Left lung (tissue), 10 donors: ENCODE results near the gene DNAJC15. TPM values are rescaled to one million over a fixed set of nuclear protein-coding genes. Genes with fewer than 3 reads are reported as not detected.

Source experiments
- ATAC-seq: fragments of 200-7000 bp; cut with Tn5 transposase; one replicate; pipeline ENCODE4 v1.9.1; 2020; ENCODE audit warnings: moderate library complexity
- DNase-seq, 4 donors: peaks; one replicate each; pipeline ENCODE4 v3.0.0-alpha.2; 2013 to 2020
- H3K27ac ChIP-seq, 2 donors: fragments of 200-600 bp; sonication (generic) in 1 of 2; one replicate each; pipeline versions ENCODE4 v1.5.0 to v1.8.0; 2020 to 2021
- H3K27me3 ChIP-seq, 2 donors: fragments of 200-600 bp; sonication (generic) in 1 of 2; one replicate each; pipeline versions ENCODE4 v1.5.0 to v1.8.0; 2020 to 2021
- H3K36me3 ChIP-seq, 2 donors: fragments of 200-600 bp; sonication (generic) in 1 of 2; one replicate each; pipeline versions ENCODE4 v1.5.0 to v1.8.0; 2020 to 2021
- H3K4me1 ChIP-seq, 2 donors: fragments of 200-600 bp; one replicate each; pipeline ENCODE4 v1.8.0; 2021
- H3K4me3 ChIP-seq, 2 donors: fragments of 200-600 bp; sonication (generic) in 1 of 2; one replicate each; pipeline versions ENCODE4 v1.5.0 to v1.8.0; 2020 to 2021; ENCODE audit warnings: mild to moderate bottlenecking in 1 of 2
- H3K9me3 ChIP-seq, 2 donors: fragments of 200-600 bp; sonication (generic) in 1 of 2; one replicate each; pipeline versions ENCODE4 v1.5.0 to v1.8.0; 2020 to 2021
- intact Hi-C, 2 donors: fragments of 100-400 bp; cut with DNase I; formaldehyde crosslinking; loops; one replicate each; pipeline versions ENCODE4 v1.11.2 to v1.14.2; 2022
- polyA plus RNA-seq, 6 donors: library from polyadenylated mRNA; unstranded; fragments of 120-200 nt; gene quantifications; one replicate each; pipeline ENCODE4 v1.2.1, GENCODE V29; 2013; ENCODE audit not compliant: insufficient read length in 6 of 6
- total RNA-seq, 2 donors: library from RNA; stranded (reverse); fragmentation: NEBNext Ultra II Directional; extraction: Animal tissue kit (Norgen Biotek cat#: 25700); gene quantifications; one replicate each; pipeline ENCODE4 v1.2.1, GENCODE V29; 2021
- TF ChIP-seq, protein P1 (sequence below), 2 donors: fragments of 200-600 bp; sonication (generic) in 1 of 2; IDR thresholded peaks; one replicate each; pipeline versions ENCODE4 v1.5.0 to v1.8.0; 2021; ENCODE audit warnings: antibody characterized with exemption in 2 of 2
- donor health status: DM: no; HTN: yes; CAD: no.
- donor health status: DM: no; HTN: no; CAD: no.

Gene DNAJC15
- total and polyA plus RNA-seq, 8 donors, result 12.8 to 28.5 (median 21.9) TPM

DNA sequence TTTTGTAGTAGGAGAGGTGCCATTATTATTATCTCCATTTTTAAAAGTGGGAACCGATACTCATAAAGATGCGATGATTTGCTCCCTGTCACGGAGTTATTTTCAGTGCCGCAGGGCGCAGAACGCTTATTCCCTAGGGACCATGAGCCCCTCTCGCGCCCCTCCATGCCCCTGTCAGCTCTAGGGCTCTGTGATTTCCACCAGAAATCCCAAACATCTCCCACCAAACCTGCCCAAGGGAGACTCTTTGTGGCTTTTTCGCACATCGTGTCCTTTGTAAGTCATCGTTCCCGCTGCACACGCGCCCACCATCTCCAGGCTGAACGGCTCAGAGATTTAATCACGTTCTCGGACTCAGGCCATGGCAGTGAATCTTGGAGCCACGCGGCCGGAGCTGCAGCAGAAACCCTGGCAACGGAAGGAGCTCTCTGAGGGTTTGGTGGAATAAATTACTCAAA, 105.1 kb downstream of the DNAJC15 start:
- Histone ChIP-seq H3K36me3 (no peaks in the 10 kb centered on the region), H3K4me1 (no peaks in the 10 kb centered on the region), H3K9me3 (no peaks in the 10 kb centered on the region), H3K27me3 (peaks cover 0 to 23% of the 10 kb centered on the region in 2 donors), H3K27ac (no peak overlapping the region), H3K4me3 (no peak overlapping the region)
- intact Hi-C loops, result no loop called here
- DNase-seq (peak in 1 of 4 donors; percentile 41), ATAC-seq (no peak)
- TF ChIP-seq, protein P1, sequence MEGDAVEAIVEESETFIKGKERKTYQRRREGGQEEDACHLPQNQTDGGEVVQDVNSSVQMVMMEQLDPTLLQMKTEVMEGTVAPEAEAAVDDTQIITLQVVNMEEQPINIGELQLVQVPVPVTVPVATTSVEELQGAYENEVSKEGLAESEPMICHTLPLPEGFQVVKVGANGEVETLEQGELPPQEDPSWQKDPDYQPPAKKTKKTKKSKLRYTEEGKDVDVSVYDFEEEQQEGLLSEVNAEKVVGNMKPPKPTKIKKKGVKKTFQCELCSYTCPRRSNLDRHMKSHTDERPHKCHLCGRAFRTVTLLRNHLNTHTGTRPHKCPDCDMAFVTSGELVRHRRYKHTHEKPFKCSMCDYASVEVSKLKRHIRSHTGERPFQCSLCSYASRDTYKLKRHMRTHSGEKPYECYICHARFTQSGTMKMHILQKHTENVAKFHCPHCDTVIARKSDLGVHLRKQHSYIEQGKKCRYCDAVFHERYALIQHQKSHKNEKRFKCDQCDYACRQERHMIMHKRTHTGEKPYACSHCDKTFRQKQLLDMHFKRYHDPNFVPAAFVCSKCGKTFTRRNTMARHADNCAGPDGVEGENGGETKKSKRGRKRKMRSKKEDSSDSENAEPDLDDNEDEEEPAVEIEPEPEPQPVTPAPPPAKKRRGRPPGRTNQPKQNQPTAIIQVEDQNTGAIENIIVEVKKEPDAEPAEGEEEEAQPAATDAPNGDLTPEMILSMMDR (IDR thresholded peaks at IDR 0.05), result no peak

GRCh38 chr13:43129066-43129465, 105.7 kb downstream of the DNAJC15 start:
- TF ChIP-seq, protein P1 (IDR thresholded peaks at IDR 0.05), result no peak
- intact Hi-C loops, result no loop called here
- ATAC-seq, result no peak
- H3K4me1 ChIP-seq, result no peaks in the 10 kb centered on the region
- no peak overlapping the region for H3K4me3 ChIP-seq
- peaks cover 0 to 23% of the 10 kb centered on the region in 2 donors for H3K27me3 ChIP-seq
- no peaks in the 10 kb centered on the region for H3K9me3 ChIP-seq
- no peak for DNase-seq
- no peak overlapping the region for H3K27ac ChIP-seq
- no peaks in the 10 kb centered on the region for H3K36me3 ChIP-seq

GRCh38 chr13:43129511-43130110, 106.2 kb downstream of the DNAJC15 start:
- Histone ChIP-seq H3K27me3 (peaks cover 0 to 23% of the 10 kb centered on the region in 2 donors), H3K27ac (no peak overlapping the region), H3K4me3 (no peak overlapping the region), H3K4me1 (no peaks in the 10 kb centered on the region), H3K9me3 (no peaks in the 10 kb centered on the region), H3K36me3 (no peaks in the 10 kb centered on the region)
- ATAC-seq (no peak), DNase-seq (no peak)
- intact Hi-C loops, result no loop called here
- TF ChIP-seq, protein P1 (IDR thresholded peaks at IDR 0.05), result no peak

GRCh38 chr13:43132257-43132656, 108.9 kb downstream of the DNAJC15 start:
- DNase-seq (no peak), ATAC-seq (peak; percentile 94)
- Histone ChIP-seq H3K4me3 (no peak overlapping the region), H3K27me3 (peaks cover 0 to 20% of the 10 kb centered on the region in 2 donors), H3K4me1 (no peaks in the 10 kb centered on the region), H3K9me3 (no peaks in the 10 kb centered on the region), H3K27ac (no peak overlapping the region), H3K36me3 (no peaks in the 10 kb centered on the region)
- TF ChIP-seq, protein P1 (IDR thresholded peaks at IDR 0.05), result no peak
- intact Hi-C loops, result no loop called here

GRCh38 chr13:43132911-43133310, 109.5 kb downstream of the DNAJC15 start:
- intact Hi-C loops, result no loop called here
- Histone ChIP-seq H3K27ac (no peak overlapping the region), H3K27me3 (peaks cover 0 to 13% of the 10 kb centered on the region in 2 donors), H3K36me3 (no peaks in the 10 kb centered on the region), H3K4me3 (no peak overlapping the region), H3K4me1 (no peaks in the 10 kb centered on the region), H3K9me3 (no peaks in the 10 kb centered on the region)
- no peak for DNase-seq
- ATAC-seq, result no peak
- TF ChIP-seq, protein P1 (IDR thresholded peaks at IDR 0.05), result no peak
